Smooth muscle cell (in vitro differentiated cells): ENCODE measurements around the gene CACNA1C. TPM values are rescaled to one million over a fixed set of nuclear protein-coding genes. Genes with fewer than 3 reads are reported as not detected.

Experiments used
- DNase-seq: peaks from one replicate; lab custom pipeline; 2025; ENCODE audit not compliant: unreplicated experiment; lab: John Stamatoyannopoulos, UW
- H2AFZ ChIP-seq: fragments of 200-600 bp; sonication (generic); 2 replicates; pipeline ENCODE4 v1.6.0; 2016; ENCODE audit warnings: antibody characterized with exemption, low read depth, mild to moderate bottlenecking
- H3F3A ChIP-seq: fragments of 200-600 bp; sonication (generic); 2 replicates; pipeline ENCODE4 v1.6.0; 2017; ENCODE audit warnings: antibody characterized with exemption, low read depth
- H3K27ac ChIP-seq: fragments of 200-600 bp; sonication (generic); 2 replicates; pipeline ENCODE4 v1.5.1; 2016; ENCODE audit warnings: low read depth, mild to moderate bottlenecking
- H3K27me3 ChIP-seq: fragments of 200-600 bp; sonication (generic); 2 replicates; pipeline ENCODE4 v1.6.1; 2016; ENCODE audit warnings: low read depth, mild to moderate bottlenecking
- H3K36me3 ChIP-seq: fragments of 200-600 bp; sonication (generic); 2 replicates; pipeline ENCODE4 v1.5.1; 2016; ENCODE audit warnings: low read depth
- H3K4me1 ChIP-seq: fragments of 200-600 bp; sonication (generic); 2 replicates; pipeline ENCODE4 v1.5.1; 2016; ENCODE audit warnings: low read depth
- H3K4me2 ChIP-seq: fragments of 200-600 bp; sonication (generic); 2 replicates; pipeline ENCODE4 v1.6.0; 2016; ENCODE audit warnings: mild to moderate bottlenecking
- H3K4me3 ChIP-seq: fragments of 200-600 bp; sonication (generic); 2 replicates; pipeline ENCODE4 v1.5.1; 2016; ENCODE audit warnings: mild to moderate bottlenecking
- H3K79me2 ChIP-seq: fragments of 200-600 bp; sonication (generic); 2 replicates; pipeline ENCODE4 v1.6.0; 2016; ENCODE audit warnings: low read depth, mild to moderate bottlenecking
- H3K9ac ChIP-seq: fragments of 200-600 bp; sonication (generic); 2 replicates; pipeline ENCODE4 v1.6.0; 2016; ENCODE audit warnings: low read depth
- H3K9me3 ChIP-seq: fragments of 200-600 bp; sonication (generic); replicated peaks from 2 replicates; pipeline ENCODE4 v1.5.1; 2016; ENCODE audit warnings: low read depth
- H4K20me1 ChIP-seq: fragments of 200-600 bp; sonication (generic); 2 replicates; pipeline ENCODE4 v1.6.0; 2016; ENCODE audit warnings: low read depth
- WGBS: methylation state at CpG from one replicate; pipeline ENCODE4 v1.1.7; 2016; ENCODE audit warnings: low lambda C conversion rate; 5-methylcytosine and 5-hydroxymethylcytosine counted together
- polyA plus RNA-seq: library from polyadenylated mRNA; unstranded; fragments of >200 nt; fragmentation: Nextera tagmentation; extraction: Ambion mirVana; gene quantifications from 2 replicates; pipeline ENCODE4 v1.2.1, GENCODE V29; 2016
- total RNA-seq: library from RNA; depleted of rRNA; stranded (reverse); fragments of >200 nt; gene quantifications from 2 replicates; pipeline ENCODE4 v1.2.3, GENCODE V29; 2014
- TF ChIP-seq, protein P1 (sequence below): fragments of 200-600 bp; sonication (generic); IDR thresholded peaks from 2 replicates; pipeline ENCODE4 v1.5.1; 2017; ENCODE audit warnings: borderline replicate concordance, mild to moderate bottlenecking, antibody characterized with exemption; ENCODE audit not compliant: insufficient read depth, poor library complexity, severe bottlenecking

Gene CACNA1C
- total and polyA plus RNA-seq, 2 experiments from 2014 or later = 1.6 to 4.5 TPM

DNA sequence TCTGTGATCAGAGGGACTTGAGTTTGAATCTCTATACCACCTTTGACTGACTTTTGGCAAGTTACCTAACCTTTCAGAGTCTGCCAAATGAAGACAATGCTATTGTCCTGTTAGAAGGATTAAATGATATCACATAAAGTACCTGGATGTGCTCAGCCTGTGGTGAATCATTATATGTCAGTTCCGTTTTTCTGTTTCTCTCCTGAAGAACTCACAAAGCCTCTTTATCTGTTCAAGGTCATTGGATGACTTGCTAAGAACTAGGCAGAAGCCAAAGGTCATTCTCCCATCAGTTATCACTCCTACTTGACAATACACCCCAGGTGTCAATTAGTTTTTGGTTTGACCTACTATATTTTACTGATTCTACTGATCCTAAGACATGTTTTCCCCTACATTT lies 174.6 kb downstream of the CACNA1C start:
- H3K4me2 ChIP-seq = no peak overlapping the region
- no peaks in the 10 kb centered on the region for H3K27me3 ChIP-seq
- no peaks in the 10 kb centered on the region for H4K20me1 ChIP-seq
- no peaks in the 10 kb centered on the region for H3K36me3 ChIP-seq
- H3K27ac ChIP-seq = no peak overlapping the region
- no peaks in the 10 kb centered on the region for H3K9me3 ChIP-seq
- H3K4me3 ChIP-seq = no peak overlapping the region
- TF ChIP-seq, protein P1, sequence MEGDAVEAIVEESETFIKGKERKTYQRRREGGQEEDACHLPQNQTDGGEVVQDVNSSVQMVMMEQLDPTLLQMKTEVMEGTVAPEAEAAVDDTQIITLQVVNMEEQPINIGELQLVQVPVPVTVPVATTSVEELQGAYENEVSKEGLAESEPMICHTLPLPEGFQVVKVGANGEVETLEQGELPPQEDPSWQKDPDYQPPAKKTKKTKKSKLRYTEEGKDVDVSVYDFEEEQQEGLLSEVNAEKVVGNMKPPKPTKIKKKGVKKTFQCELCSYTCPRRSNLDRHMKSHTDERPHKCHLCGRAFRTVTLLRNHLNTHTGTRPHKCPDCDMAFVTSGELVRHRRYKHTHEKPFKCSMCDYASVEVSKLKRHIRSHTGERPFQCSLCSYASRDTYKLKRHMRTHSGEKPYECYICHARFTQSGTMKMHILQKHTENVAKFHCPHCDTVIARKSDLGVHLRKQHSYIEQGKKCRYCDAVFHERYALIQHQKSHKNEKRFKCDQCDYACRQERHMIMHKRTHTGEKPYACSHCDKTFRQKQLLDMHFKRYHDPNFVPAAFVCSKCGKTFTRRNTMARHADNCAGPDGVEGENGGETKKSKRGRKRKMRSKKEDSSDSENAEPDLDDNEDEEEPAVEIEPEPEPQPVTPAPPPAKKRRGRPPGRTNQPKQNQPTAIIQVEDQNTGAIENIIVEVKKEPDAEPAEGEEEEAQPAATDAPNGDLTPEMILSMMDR = no peak
- WGBS = 77% methylated on average over 1 of the region's 1 CpG
- no peak overlapping the region for H2AFZ ChIP-seq
- no peak overlapping the region for H3K9ac ChIP-seq
- no peaks in the 10 kb centered on the region for H3K4me1 ChIP-seq
- H3K79me2 ChIP-seq = no peaks in the 10 kb centered on the region
- DNase-seq = no peak
- H3F3A ChIP-seq = no peaks in the 10 kb centered on the region

DNA sequence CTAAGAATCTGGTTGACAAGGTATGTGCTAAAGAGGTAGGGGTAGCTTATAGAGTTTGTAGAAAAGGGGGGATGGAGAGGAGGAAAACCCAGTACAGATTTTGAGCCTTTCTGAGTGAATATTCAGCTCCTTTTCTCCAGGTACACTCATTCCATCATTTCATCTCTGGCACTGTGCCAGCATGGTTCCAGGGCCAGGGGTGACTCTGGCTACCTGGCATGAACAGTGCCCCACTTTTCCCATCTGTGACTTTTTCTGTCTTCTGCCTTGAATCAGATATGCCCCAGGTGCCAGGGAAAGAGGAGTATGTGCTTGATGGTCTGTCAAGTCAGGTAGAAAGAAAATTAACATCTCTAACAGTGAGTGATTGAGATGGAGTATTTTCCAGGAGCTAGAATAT lies 175.7 kb downstream of the CACNA1C start:
- no peak overlapping the region for H3K4me2 ChIP-seq
- H3K36me3 ChIP-seq = no peaks in the 10 kb centered on the region

DNA sequence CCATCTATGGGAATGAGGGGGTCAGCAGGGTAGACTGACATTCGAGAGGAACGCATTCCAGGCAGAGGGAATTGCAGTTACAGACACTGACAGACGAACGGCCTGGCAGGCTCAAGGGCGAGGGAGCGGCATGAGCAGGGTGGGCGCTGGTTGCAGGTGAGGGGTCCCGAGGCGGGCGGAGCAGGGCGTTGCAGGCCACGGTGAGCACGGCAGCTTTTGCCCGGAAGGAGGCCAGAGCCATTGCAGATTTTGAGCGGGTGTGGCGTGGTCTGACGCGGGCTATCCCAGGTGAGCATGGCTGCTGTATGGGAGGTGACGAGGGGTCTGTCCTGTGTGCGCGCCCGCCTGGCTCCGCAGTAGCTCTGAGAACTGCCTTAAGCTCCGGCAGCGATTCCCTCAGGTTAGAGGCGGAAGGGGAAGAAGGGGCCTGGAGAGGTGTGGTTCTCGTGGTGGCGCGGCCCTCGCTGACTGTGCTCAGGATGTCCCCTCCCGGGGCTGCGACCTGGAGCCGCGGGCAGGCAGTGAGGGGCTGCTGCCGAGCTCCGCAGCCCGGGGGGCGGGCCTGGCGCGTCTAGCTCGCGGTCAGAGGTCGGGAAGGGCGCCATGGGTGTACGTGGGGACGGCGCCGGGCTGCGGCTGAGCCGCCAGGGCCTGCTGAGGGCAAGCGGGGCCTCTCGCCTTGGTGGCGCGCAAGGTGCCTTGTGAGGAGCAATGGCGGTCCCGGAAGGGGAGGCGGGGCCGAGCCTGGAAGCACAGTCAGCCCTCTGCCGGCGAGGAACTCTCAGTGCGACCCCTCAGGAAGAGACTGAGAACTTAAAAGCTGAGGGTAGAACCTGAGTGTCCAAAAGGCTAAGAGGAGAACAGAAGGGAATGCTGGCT lies 177.1 kb downstream of the CACNA1C start:
- Histone ChIP-seq H3K79me2 (no peaks in the 10 kb centered on the region), H3K9me3 (no peaks in the 10 kb centered on the region), H3K27me3 (no peaks in the 10 kb centered on the region), H3K27ac (no peak overlapping the region), H4K20me1 (no peaks in the 10 kb centered on the region), H3K4me1 (no peaks in the 10 kb centered on the region), H3K4me2 (no peak overlapping the region), H3F3A (no peaks in the 10 kb centered on the region), H3K4me3 (no peak overlapping the region), H2AFZ (no peak overlapping the region), H3K9ac (no peak overlapping the region), H3K36me3 (no peaks in the 10 kb centered on the region)
- WGBS = 89% methylated on average over 42 of the region's 61 CpGs
- no peak for DNase-seq
- TF ChIP-seq, protein P1 = no peak

More for the DNA sequence above, 175.7 kb downstream of the CACNA1C start:
- Histone ChIP-seq H3K79me2 (no peaks in the 10 kb centered on the region), H2AFZ (no peak overlapping the region), H3K4me3 (no peak overlapping the region), H3K4me1 (no peaks in the 10 kb centered on the region), H3F3A (no peaks in the 10 kb centered on the region), H3K27ac (no peak overlapping the region), H3K9ac (no peak overlapping the region), H4K20me1 (no peaks in the 10 kb centered on the region), H3K9me3 (no peaks in the 10 kb centered on the region), H3K27me3 (no peaks in the 10 kb centered on the region)
- TF ChIP-seq, protein P1 = no peak
- no peak for DNase-seq

DNA sequence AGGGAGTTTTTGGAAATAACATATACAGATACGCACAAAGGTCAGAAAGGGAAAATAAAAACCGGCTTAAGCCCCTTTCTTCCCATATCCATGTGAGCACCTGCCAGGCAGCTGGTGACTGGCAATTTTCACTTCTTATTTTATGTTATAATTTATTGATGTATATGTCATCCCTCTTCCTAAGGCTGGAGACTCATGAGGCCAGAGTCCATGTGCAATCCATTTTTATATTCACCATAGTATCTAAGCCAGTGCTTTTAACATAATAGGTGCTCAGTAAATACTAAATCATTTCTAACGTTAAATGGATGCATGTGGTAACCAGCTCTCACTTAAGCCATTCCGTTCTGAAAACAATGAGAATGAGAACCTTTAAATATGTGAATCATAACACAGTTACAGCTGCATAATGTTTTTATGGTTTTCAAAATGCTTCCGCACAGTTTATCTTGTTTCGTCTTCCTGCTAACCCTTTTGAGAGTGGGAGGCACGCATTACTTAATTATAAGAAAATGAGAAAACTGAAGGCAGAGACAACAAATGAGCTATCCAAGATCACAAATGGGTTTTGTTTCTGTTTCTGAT lies 178.3 kb downstream of the CACNA1C start:
- 92% methylated on average over 7 of the region's 7 CpGs for WGBS
- H4K20me1 ChIP-seq = no peaks in the 10 kb centered on the region
- no peaks in the 10 kb centered on the region for H3K27me3 ChIP-seq
- no peak overlapping the region for H3K4me3 ChIP-seq
- TF ChIP-seq, protein P1 = no peak
- no peaks in the 10 kb centered on the region for H3K9me3 ChIP-seq
- no peaks in the 10 kb centered on the region for H3K36me3 ChIP-seq
- no peaks in the 10 kb centered on the region for H3K79me2 ChIP-seq
- H3K4me1 ChIP-seq = no peaks in the 10 kb centered on the region
- no peak for DNase-seq
- no peak overlapping the region for H3K27ac ChIP-seq
- H3K9ac ChIP-seq = no peak overlapping the region
- H3K4me2 ChIP-seq = no peak overlapping the region
- no peak overlapping the region for H2AFZ ChIP-seq
- H3F3A ChIP-seq = no peaks in the 10 kb centered on the region
